Activated T-cell treated with anti-CD3 and anti-CD28 coated beads, Interleukin-2, amount 50 U/mL, for 72 hours (primary cell): ENCODE data around the gene KPNA6. TPM values are rescaled to one million over a fixed set of nuclear protein-coding genes. Genes with fewer than 3 reads are reported as not detected.
A peak's percentile ranks its signal among the peaks of the same experiment; 100 is the strongest.

Experiments
- ATAC-seq, 2 donors: fragments of 150-1000 bp; cut with Tn5 transposase; replicated peaks in 1 of 2; 2 replicates each; pipeline ENCODE4 v1.10.0; 2021; ENCODE audit warnings: moderate library complexity in 2 of 2, mild to moderate bottlenecking in 1 of 2
- DNase-seq, 2 donors: peaks; one replicate each; pipeline ENCODE4 v3.0.0; 2021 to 2022; ENCODE audit warnings: mixed read lengths in 1 of 2
- H3K27ac Mint-ChIP-seq: one replicate; pipeline ENCODE4 v1.8.0; 2022; ENCODE audit warnings: mild to moderate bottlenecking, moderate library complexity, mixed read lengths
- H3K27me3 Mint-ChIP-seq: one replicate; pipeline ENCODE4 v1.8.0; 2022; ENCODE audit warnings: low read depth, mixed read lengths
- H3K36me3 Mint-ChIP-seq, 2 donors: one replicate each; pipeline ENCODE4 v1.8.0; 2022; ENCODE audit warnings: mixed read lengths in 2 of 2, mild to moderate bottlenecking in 1 of 2; ENCODE audit not compliant: insufficient read depth in 2 of 2
- H3K4me1 Mint-ChIP-seq: one replicate; pipeline ENCODE4 v1.8.0; 2022; ENCODE audit warnings: low read depth, mixed read lengths
- H3K4me3 Mint-ChIP-seq, 2 donors: one replicate each; pipeline ENCODE4 v1.8.0; 2022; ENCODE audit warnings: mild to moderate bottlenecking in 2 of 2, mixed read lengths in 2 of 2, moderate library complexity in 2 of 2
- H3K9me3 Mint-ChIP-seq, 2 donors: one replicate each; pipeline ENCODE4 v1.8.0; 2022; ENCODE audit warnings: mixed read lengths in 2 of 2
- total RNA-seq, 2 donors: library from RNA; stranded (reverse); gene quantifications; one replicate each; pipeline ENCODE4 v1.2.3, GENCODE V29; 2022

Gene KPNA6
- total RNA-seq, 2 donors from 2014 or later, result 63.3 to 65.8 TPM

DNA sequence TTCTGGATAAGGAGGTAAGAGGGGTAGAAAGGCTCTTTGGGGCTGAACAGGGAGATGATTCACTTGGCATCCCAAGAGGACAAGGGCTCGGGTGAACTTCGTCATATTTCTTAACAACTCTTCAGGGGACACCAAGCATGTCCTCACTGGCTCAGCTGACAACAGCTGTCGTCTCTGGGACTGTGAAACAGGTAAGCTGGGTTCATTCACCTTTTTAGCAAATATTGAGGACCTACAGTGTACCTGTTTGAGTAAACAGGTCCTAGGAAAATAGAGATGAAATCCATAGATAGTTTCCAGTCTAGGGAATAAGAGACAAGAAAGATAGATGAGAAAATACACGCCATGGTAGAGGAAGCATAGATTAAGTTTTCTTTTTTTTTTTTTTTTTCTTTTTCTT, 116.4 kb downstream of the KPNA6 start:
- Mint-ChIP-seq H3K4me3 (peak overlapping the region; percentile 94 to 96), H3K36me3 (peaks cover 12 to 24% of the 10 kb centered on the region in 2 donors), H3K27ac (peak overlapping the region; percentile 94), H3K27me3 (no peaks in the 10 kb centered on the region), H3K4me1 (peaks cover 41% of the 10 kb centered on the region), H3K9me3 (no peaks in the 10 kb centered on the region)
- no peak for ATAC-seq
- DNase-seq, result no peak

Other genes starting within 250 kb of the KPNA6 start
- 100 to 1,000 TPM; 437 to 541 TPM for gene PTP4A2, start 169.7 kb upstream of the KPNA6 start, total RNA-seq
- 100 to 1,000 TPM; 138 to 156 TPM for gene KHDRBS1, start 94.2 kb upstream of the KPNA6 start, total RNA-seq
- gene TMEM39B, start 35.1 kb upstream of the KPNA6 start, total RNA-seq, result 10 to 100 TPM; 28.4 to 38.0 TPM
- gene TXLNA, start 71.6 kb downstream of the KPNA6 start, total RNA-seq, result 100 to 1,000 TPM in 1 of 2 donors, 10 to 100 TPM in 1; 97.1 to 113 TPM
- 10 to 100 TPM; 20.0 to 24.6 TPM for gene CCDC28B, start 92.5 kb downstream of the KPNA6 start, total RNA-seq
- gene IQCC, start 97.6 kb downstream of the KPNA6 start, total RNA-seq, result 1 to 10 TPM; 3.7 to 4.6 TPM
- under 1 TPM in 1 of 2 donors, not detected in 1; 0.21 TPM for gene DCDC2B, start 101.0 kb downstream of the KPNA6 start, total RNA-seq
- 10 to 100 TPM in 1 of 2 donors, 1 to 10 TPM in 1; 9.8 to 10.5 TPM for gene TMEM234, start 114.3 kb downstream of the KPNA6 start, total RNA-seq
- 100 to 1,000 TPM; 241 to 276 TPM for gene EIF3I, start 114.4 kb downstream of the KPNA6 start, total RNA-seq
- gene FAM167B, start 139.2 kb downstream of the KPNA6 start, total RNA-seq, result 1 to 10 TPM; 1.6 to 1.9 TPM
- 100 to 1,000 TPM; 227 to 254 TPM for gene LCK, start 143.2 kb downstream of the KPNA6 start, total RNA-seq
- 100 to 1,000 TPM; 149 to 157 TPM for gene HDAC1, start 184.0 kb downstream of the KPNA6 start, total RNA-seq
- gene MARCKSL1, start 228.2 kb downstream of the KPNA6 start, total RNA-seq, result 10 to 100 TPM; 12.3 to 14.9 TPM